Measurements from ENCODE around the gene SCGN. TPM values are rescaled to one million over a fixed set of nuclear protein-coding genes. Genes with fewer than 3 reads are reported as not detected.

SCGN gene, protein sequence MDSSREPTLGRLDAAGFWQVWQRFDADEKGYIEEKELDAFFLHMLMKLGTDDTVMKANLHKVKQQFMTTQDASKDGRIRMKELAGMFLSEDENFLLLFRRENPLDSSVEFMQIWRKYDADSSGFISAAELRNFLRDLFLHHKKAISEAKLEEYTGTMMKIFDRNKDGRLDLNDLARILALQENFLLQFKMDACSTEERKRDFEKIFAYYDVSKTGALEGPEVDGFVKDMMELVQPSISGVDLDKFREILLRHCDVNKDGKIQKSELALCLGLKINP
- total RNA-seq (2022), result not detected in 2 replicates
- Bru-seq, nascent RNA, result percentile 2 among the genes with signal in this experiment
- BruChase-seq, experiment 1, labeled RNA remaining after a 6-hour chase, result not detected
- BruChase-seq, experiment 2, labeled RNA remaining after a 2-hour chase, result percentile 8 among the genes with signal in this experiment
- long read RNA-seq, result 0 reads

DNA sequence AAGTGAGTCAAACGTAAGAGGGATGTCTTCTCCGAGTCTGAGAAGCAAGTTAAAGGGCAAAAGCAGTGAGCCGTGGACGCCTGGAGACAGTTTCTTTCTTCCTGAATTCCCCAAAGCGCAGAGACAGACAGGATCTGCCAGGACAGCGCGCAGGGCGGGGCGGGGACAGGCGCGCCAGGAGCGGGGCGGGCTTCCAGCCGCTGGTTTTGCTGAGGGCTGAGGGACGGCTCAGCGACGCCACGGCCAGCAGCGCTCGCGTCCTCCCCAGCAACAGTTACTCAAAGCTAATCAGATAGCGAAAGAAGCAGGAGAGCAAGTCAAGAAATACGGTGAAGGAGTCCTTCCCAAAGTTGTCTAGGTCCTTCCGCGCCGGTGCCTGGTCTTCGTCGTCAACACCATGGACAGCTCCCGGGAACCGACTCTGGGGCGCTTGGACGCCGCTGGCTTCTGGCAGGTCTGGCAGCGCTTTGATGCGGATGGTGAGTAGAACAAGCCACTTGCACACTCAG, at the start of gene SCGN:
TSS of gene SCGN (plus strand) at position 209 of the 509 bp plus-strand sequence. CDS start at position 398, 189 bp downstream.
- H3K27ac Mint-ChIP-seq (ENCODE audit: low read depth, unreplicated experiment), result no peak within 1 kb of the TSS
- ChIA-PET POLR2A (interaction anchor here (0.6 kb wide), 1 partner anchor 20 kb away, joined by 3 read pairs; no protein-coding TSS in a partner anchor), CTCF (interaction anchor here (0.7 kb wide), 1 partner anchor 10 kb away, joined by 3 read pairs; no protein-coding TSS in a partner anchor)
- intact Hi-C loops (cut with micrococcal nuclease), result no loop called here
- H3K4me1 Mint-ChIP-seq (ENCODE audit: insufficient read depth, unreplicated experiment), result no peaks in the 10 kb centered on the region
- peak; percentile 22 for DNase-seq (ENCODE audit: unreplicated experiment)
- no peak within 1 kb of the TSS for H3K4me3 Mint-ChIP-seq (ENCODE audit: unreplicated experiment)
- H3K27me3 Mint-ChIP-seq (ENCODE audit: insufficient read depth, unreplicated experiment), result peaks cover 67% of the 10 kb centered on the region
- no peaks in the 10 kb centered on the region for H3K9me3 Mint-ChIP-seq (ENCODE audit: unreplicated experiment)
- no peak for TF ChIP-seq CTCF (IDR thresholded peaks at IDR 0.05; ENCODE audit: unreplicated experiment)
- no peaks in the 10 kb centered on the region for H3K36me3 Mint-ChIP-seq (ENCODE audit: insufficient read depth, unreplicated experiment)
- BruUV-seq (replicated peaks), result no TSS peak

GRCh38 chr6:25602674-25602982, 49.4 kb upstream of the SCGN start:
- intact Hi-C loops (cut with micrococcal nuclease), result loop anchor here (1.0 to 10.0 kb wide), 6 partner anchors 115 to 828 kb away; partner anchors contain the start of gene GMNN
- ChIA-PET CTCF (interaction anchor here (0.6 to 1.8 kb wide), 6 partner anchors 10 to 351 kb away, joined by 3 to 6 read pairs (median 4); no protein-coding TSS in a partner anchor), POLR2A (no interaction called here)
- no peak for DNase-seq (ENCODE audit: unreplicated experiment)
- H3K27me3 Mint-ChIP-seq (ENCODE audit: insufficient read depth, unreplicated experiment), result no peaks in the 10 kb centered on the region
- TF ChIP-seq CTCF (IDR thresholded peaks at IDR 0.05; ENCODE audit: unreplicated experiment), result no peak
- peaks cover 14% of the 10 kb centered on the region for H3K36me3 Mint-ChIP-seq (ENCODE audit: insufficient read depth, unreplicated experiment)
- H3K27ac Mint-ChIP-seq (ENCODE audit: low read depth, unreplicated experiment), result no peak overlapping the region
- no TSS peak for BruUV-seq (replicated peaks)
- no peak overlapping the region for H3K4me3 Mint-ChIP-seq (ENCODE audit: unreplicated experiment)
- no peaks in the 10 kb centered on the region for H3K9me3 Mint-ChIP-seq (ENCODE audit: unreplicated experiment)
- no peaks in the 10 kb centered on the region for H3K4me1 Mint-ChIP-seq (ENCODE audit: insufficient read depth, unreplicated experiment)

- no peaks in the 10 kb centered on the region for H3K4me1 Mint-ChIP-seq (ENCODE audit: insufficient read depth, unreplicated experiment)
- H3K27me3 Mint-ChIP-seq (ENCODE audit: insufficient read depth, unreplicated experiment), result no peaks in the 10 kb centered on the region
- ChIA-PET POLR2A (no interaction called here), CTCF (interaction anchor here (0.5 to 2.0 kb wide), 3 partner anchors 37 to 380 kb away, joined by 3 to 6 read pairs (median 5); no protein-coding TSS in a partner anchor)
- peaks cover 14% of the 10 kb centered on the region for H3K36me3 Mint-ChIP-seq (ENCODE audit: insufficient read depth, unreplicated experiment)
- no peak overlapping the region for H3K27ac Mint-ChIP-seq (ENCODE audit: low read depth, unreplicated experiment)
- no peaks in the 10 kb centered on the region for H3K9me3 Mint-ChIP-seq (ENCODE audit: unreplicated experiment)
- BruUV-seq (replicated peaks), result no TSS peak
- H3K4me3 Mint-ChIP-seq (ENCODE audit: unreplicated experiment), result no peak overlapping the region
- no peak for DNase-seq (ENCODE audit: unreplicated experiment)
- intact Hi-C loops (cut with micrococcal nuclease), result loop anchor here (5.0 to 10.0 kb wide), 3 partner anchors 114 to 828 kb away; partner anchors contain the start of gene GMNN
- TF ChIP-seq CTCF (IDR thresholded peaks at IDR 0.05; ENCODE audit: unreplicated experiment), result no peak
These were observed 48.8 kb upstream of the SCGN start for GRCh38 chr6:25603251-25603650.

- intact Hi-C loops (cut with micrococcal nuclease), result loop anchor here (10.0 kb wide), 1 partner anchor 831 kb away; the partner anchor contains the start of gene GMNN
- no peak for DNase-seq (ENCODE audit: unreplicated experiment)
- H3K27me3 Mint-ChIP-seq (ENCODE audit: insufficient read depth, unreplicated experiment), result no peaks in the 10 kb centered on the region
- no peak overlapping the region for H3K4me3 Mint-ChIP-seq (ENCODE audit: unreplicated experiment)
- H3K4me1 Mint-ChIP-seq (ENCODE audit: insufficient read depth, unreplicated experiment), result no peaks in the 10 kb centered on the region
- no peak for TF ChIP-seq CTCF (IDR thresholded peaks at IDR 0.05; ENCODE audit: unreplicated experiment)
- no peaks in the 10 kb centered on the region for H3K9me3 Mint-ChIP-seq (ENCODE audit: unreplicated experiment)
- no TSS peak for BruUV-seq (replicated peaks)
- CTCF ChIA-PET, result interaction anchor here (0.8 to 1.7 kb wide), 2 partner anchors 9 to 348 kb away, joined by 4 read pairs; no protein-coding TSS in a partner anchor
- no peak overlapping the region for H3K27ac Mint-ChIP-seq (ENCODE audit: low read depth, unreplicated experiment)
- peaks cover 16% of the 10 kb centered on the region for H3K36me3 Mint-ChIP-seq (ENCODE audit: insufficient read depth, unreplicated experiment)
- POLR2A ChIA-PET, result interaction anchor here (0.7 kb wide), 1 partner anchor 861 kb away, joined by 3 read pairs; no protein-coding TSS in a partner anchor
These were observed 45.9 kb upstream of the SCGN start for GRCh38 chr6:25606151-25606550.

Measured in MCF 10A (cell line).